Fibroblast of skin of left biceps (primary cell): ENCODE results near the gene KRTAP10-11.
"Not testable (repeated sequence)": the region's sequence is repeated elsewhere in the genome, so short reads cannot be mapped to it uniquely, and the experiment has no call there.

Experiments
- DNase-seq, 2 experiments: peaks; one replicate each; pipeline ENCODE4 v3.0.0-alpha.2; 2013; ENCODE audit warnings: low read depth in 2 of 2

Gene KRTAP10-11

GRCh38 chr21:44666401-44667320, 20.4 kb downstream of the KRTAP10-11 start, which contains the start of gene KRTAP12-2:
Gene KRTAP12-2 (minus strand): TSS chr21:44666927. CDS start chr21:44666886, 41 bp downstream.
- DNase-seq, result no peak

GRCh38 chr21:44667612-44668011, 21.4 kb downstream of the KRTAP10-11 start:
- DNase-seq, result no peak

- DNase-seq, result no peak
Measured at GRCh38 chr21:44670642-44671432, 24.6 kb downstream of the KRTAP10-11 start.

- no peak for DNase-seq
Measured at GRCh38 chr21:44671911-44672310, 25.7 kb downstream of the KRTAP10-11 start.

- DNase-seq, result no peak
Measured at GRCh38 chr21:44677881-44678280, 31.7 kb downstream of the KRTAP10-11 start.

- no peak for DNase-seq
Measured at GRCh38 chr21:44681152-44681551, 34.9 kb downstream of the KRTAP10-11 start.

GRCh38 chr21:44681861-44682579, 35.8 kb downstream of the KRTAP10-11 start, which contains the start of gene KRTAP12-1:
Gene KRTAP12-1 (minus strand): TSS chr21:44682163. CDS start chr21:44682123, 40 bp downstream.
- DNase-seq, result no peak

GRCh38 chr21:44682580-44683151, 36.5 kb downstream of the KRTAP10-11 start:
- DNase-seq, result no peak

- DNase-seq, result no peak
Measured at GRCh38 chr21:44684077-44684476, 37.9 kb downstream of the KRTAP10-11 start.

GRCh38 chr21:44684483-44684882, 38.3 kb downstream of the KRTAP10-11 start:
- DNase-seq, result no peak

GRCh38 chr21:44685050-44685449, 38.8 kb downstream of the KRTAP10-11 start:
- not testable (repeated sequence) for DNase-seq

- no peak for DNase-seq
Measured at GRCh38 chr21:44686000-44686781, 40.0 kb downstream of the KRTAP10-11 start.

- no peak for DNase-seq
Measured at GRCh38 chr21:44686843-44687561, 40.8 kb downstream of the KRTAP10-11 start.

GRCh38 chr21:44687671-44688070, 41.5 kb downstream of the KRTAP10-11 start:
- no peak for DNase-seq

GRCh38 chr21:44689740-44690139, 43.5 kb downstream of the KRTAP10-11 start:
- not testable (repeated sequence) for DNase-seq

- no peak for DNase-seq
Measured at GRCh38 chr21:44691686-44692085, 45.5 kb downstream of the KRTAP10-11 start.

GRCh38 chr21:44692798-44693512, 46.7 kb downstream of the KRTAP10-11 start:
- DNase-seq, result no peak

- no peak for DNase-seq
Measured at GRCh38 chr21:44694776-44695175, 48.6 kb downstream of the KRTAP10-11 start.

GRCh38 chr21:44695184-44695583, 49.0 kb downstream of the KRTAP10-11 start:
- no peak for DNase-seq
